HepG2 (cell line): ENCODE data around the gene KANK4. TPM values are rescaled to one million over a fixed set of nuclear protein-coding genes. Genes with fewer than 3 reads are reported as not detected.
A peak's percentile ranks its signal among the peaks of the same experiment; 100 is the strongest.

Experiments
- AFF4 ChIP-seq: sonication (generic); formaldehyde crosslinking; IDR thresholded peaks from 2 replicates; pipeline ENCODE4 v1.4.0; 2020; ENCODE audit warnings: missing genetic modification reagents
- ARID4A ChIP-seq: sonication (generic); formaldehyde crosslinking; IDR thresholded peaks from 2 replicates; pipeline ENCODE4 v1.5.0; 2020; ENCODE audit warnings: mild to moderate bottlenecking, missing genetic modification reagents, borderline replicate concordance
- LCORL ChIP-seq, 2 experiments: fragments of 450-650 bp in 1 of 2; sonication (generic) in 1 of 2; formaldehyde crosslinking in 1 of 2; IDR thresholded peaks; 2 replicates each; pipeline versions ENCODE4 v1.5.0 to v1.6.1; 2017 to 2020; ENCODE audit warnings: antibody characterized with exemption in 1 of 2, missing genetic modification reagents in 1 of 2
- NR0B2 ChIP-seq: sonication (generic); formaldehyde crosslinking; IDR thresholded peaks from 2 replicates; pipeline ENCODE4 v1.4.0; 2020; ENCODE audit warnings: mild to moderate bottlenecking, missing genetic modification reagents
- PBX3 ChIP-seq: sonication (generic); formaldehyde crosslinking; IDR thresholded peaks from 2 replicates; pipeline ENCODE4 v1.8.1; 2023; ENCODE audit warnings: missing genetic modification reagents, inconsistent platforms, borderline replicate concordance
- PRDM10 ChIP-seq: sonication (generic); formaldehyde crosslinking; IDR thresholded peaks from 2 replicates; pipeline ENCODE4 v1.4.0; 2020; ENCODE audit warnings: low read depth, missing genetic modification reagents
- USF2 ChIP-seq, 2 experiments: sonication (generic) in 1 of 2; formaldehyde crosslinking in 1 of 2; IDR thresholded peaks; 2 replicates each; pipeline versions ENCODE4 v1.5.1 to v1.6.1; 2011 to 2020; ENCODE audit warnings: borderline replicate concordance in 1 of 2, low read depth in 1 of 2, low read length in 1 of 2, mild to moderate bottlenecking in 1 of 2, missing genetic modification reagents in 1 of 2, moderate library complexity in 1 of 2
- ZFP62 ChIP-seq: sonication (generic); formaldehyde crosslinking; IDR thresholded peaks from 2 replicates; pipeline ENCODE4 v1.4.0; 2020; ENCODE audit warnings: missing genetic modification reagents
- ZNF563 ChIP-seq: sonication (generic); formaldehyde crosslinking; IDR thresholded peaks from 2 replicates; pipeline ENCODE4 v1.8.0; 2022; ENCODE audit warnings: mild to moderate bottlenecking, moderate library complexity, missing genetic modification reagents
- polyA plus RNA-seq, 8 experiments: library from polyadenylated mRNA; depleted of rRNA in 3 of 8; stranded (reverse) in 7 of 8; unstranded in 1 of 8; fragments of >200 nt; fragmentation: Illumina TruSeq in 4 of 8; extraction: Trizol in 4 of 8; gene quantifications; 2 replicates each; pipeline versions ENCODE4 v1.2.1 to v1.2.3, GENCODE V29; 2011 to 2016; ENCODE audit warnings: low read depth in 4 of 8, missing spikeins in 1 of 8, mixed read lengths in 1 of 8; ENCODE audit not compliant: insufficient read depth in 1 of 8
- total RNA-seq, 5 experiments: library from RNA; depleted of rRNA; stranded (reverse); fragments of >200 nt; fragmentation: Illumina TruSeq; extraction: Trizol; gene quantifications; 2 replicates each; pipeline ENCODE4 v1.2.3, GENCODE V29; 2016; ENCODE audit warnings: low read depth in 1 of 5

KANK4 gene
- total and polyA plus RNA-seq, 2 of the 13 experiments (the other 11 are each of a cell fraction or from before 2014, with no cell fraction given): 16.1 to 25.7 TPM

GRCh38 chr1:62241371-62242131, 77.7 kb downstream of the KANK4 start (continued):
- no peak for TF ChIP-seq PBX3 (CRISPR knock-in tag)
- no peak for TF ChIP-seq AFF4
- no peak for TF ChIP-seq ZNF563 (CRISPR knock-in tag)
- TF ChIP-seq ZFP62 (CRISPR knock-in tag): no peak
- no peak for TF ChIP-seq LCORL (IDR thresholded peaks at IDR 0.05)
- peak; percentile 94 for TF ChIP-seq LCORL (CRISPR knock-in tag; IDR thresholded peaks at IDR 0.05)
- no peak for TF ChIP-seq PRDM10 (CRISPR knock-in tag)
- TF ChIP-seq NR0B2 (CRISPR knock-in tag): 0 out of 2 replicates have a peak, but pooled peaks have one; percentile 38
- peak; percentile 47; the same call in 1 of the 2 replicates for TF ChIP-seq ARID4A (CRISPR knock-in tag)
- TF ChIP-seq USF2 (IDR thresholded peaks at IDR 0.05; ENCODE audit: low read depth, low read length): no peak
- TF ChIP-seq USF2 (CRISPR knock-in tag; IDR thresholded peaks at IDR 0.05; ENCODE audit: borderline replicate concordance): no peak
